HG03097 (cell line): ENCODE results near the gene P2RY8.
"Not testable (repeated sequence)": the region's sequence is repeated elsewhere in the genome, so short reads cannot be mapped to it uniquely, and the experiment has no call there.

Experiments
- ATAC-seq: cut with Tn5 transposase; IDR thresholded peaks from one replicate; pipeline ENCODE4 v1.9.1; 2021; ENCODE audit not compliant: unreplicated experiment, low FRiP score

The P2RY8 gene

GRCh38 chrX:1521459-1521956 is 15.5 kb downstream of the P2RY8 start:
- peak; percentile 91 for ATAC-seq

DNA sequence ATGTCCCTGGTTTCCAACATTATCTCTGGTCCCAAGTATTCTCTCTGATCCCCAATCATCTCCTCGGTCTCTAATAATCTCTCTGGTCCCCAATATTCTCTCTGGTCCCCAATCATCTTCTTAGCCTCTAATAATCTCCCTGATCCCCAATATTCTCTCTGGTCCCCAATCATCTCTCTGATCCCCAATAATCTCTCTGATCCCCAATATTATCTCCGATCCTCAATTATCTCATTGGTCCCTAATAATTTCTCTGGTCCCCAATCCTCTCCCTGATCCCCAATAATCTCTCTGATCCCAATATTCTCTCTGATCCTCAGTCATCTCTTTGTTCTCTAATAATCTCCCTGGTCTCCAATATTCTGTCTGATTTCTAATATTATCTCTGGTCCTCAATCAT is 16.6 kb downstream of the P2RY8 start:
- no peak for ATAC-seq

DNA sequence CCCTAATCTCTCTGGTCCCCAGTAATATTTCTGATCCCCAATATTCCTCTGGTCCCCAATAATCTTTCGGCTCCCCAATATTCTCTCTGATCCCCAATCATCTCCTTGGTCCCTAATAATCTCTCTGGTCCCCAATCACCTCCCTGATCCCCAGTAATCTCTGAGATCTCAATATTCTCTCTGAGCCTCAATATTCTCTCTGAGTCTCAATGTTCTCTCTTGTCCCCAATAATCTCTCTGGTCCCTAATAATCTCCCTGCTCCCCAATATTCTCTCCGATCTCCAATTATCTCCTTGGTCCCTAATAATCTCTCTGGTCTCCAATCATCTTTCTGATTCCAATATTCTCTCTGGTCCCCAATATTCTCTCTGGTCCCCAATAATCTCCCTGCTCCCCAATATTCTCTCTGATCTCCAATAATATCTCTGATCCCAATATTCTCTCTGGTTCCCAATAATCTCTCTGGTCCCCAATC is 17.9 kb downstream of the P2RY8 start:
- no peak for ATAC-seq

GRCh38 chrX:1518512-1518911 is 18.5 kb downstream of the P2RY8 start:
- ATAC-seq, result no peak

- no peak for ATAC-seq
Measured at GRCh38 chrX:1516596-1517104, 20.3 kb downstream of the P2RY8 start.

DNA sequence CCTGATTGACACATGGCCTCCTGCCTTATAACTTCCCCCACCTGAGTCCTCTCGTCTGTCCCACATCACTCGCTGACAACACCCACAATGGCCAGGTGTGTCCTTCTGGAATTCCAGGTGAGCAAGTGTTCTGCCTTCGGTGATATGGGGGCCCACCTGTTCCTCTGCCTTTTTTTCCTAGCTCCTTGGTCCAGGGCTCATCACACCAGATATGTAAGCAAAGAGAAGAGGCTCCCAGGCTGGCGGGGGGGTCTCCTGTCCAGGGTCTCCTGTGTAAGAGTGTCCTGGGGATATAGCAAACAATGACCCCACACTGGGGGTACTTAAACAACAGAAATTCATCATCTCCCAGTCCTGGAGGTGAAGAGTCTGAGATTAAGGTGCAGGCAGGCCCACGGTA is 25.2 kb downstream of the P2RY8 start:
- ATAC-seq, result no peak

DNA sequence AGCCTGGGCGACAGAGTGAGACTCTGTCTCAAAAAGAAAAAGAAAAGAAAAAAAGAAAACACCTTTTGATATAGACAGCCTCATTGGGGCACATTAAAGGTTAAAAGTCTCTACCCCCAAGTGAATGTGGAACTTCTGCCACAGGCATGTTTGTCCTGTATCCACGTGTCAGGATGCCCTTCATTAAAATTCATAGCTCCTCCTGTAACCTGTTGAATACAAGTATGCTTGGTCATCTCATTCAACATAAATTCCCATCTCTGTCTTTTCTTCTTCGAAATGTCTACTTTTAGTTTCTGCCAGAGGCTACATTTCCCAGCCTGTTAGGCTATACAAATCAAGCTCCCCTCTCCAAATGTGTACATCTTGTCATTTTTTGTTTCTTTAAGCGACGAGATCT is 25.8 kb downstream of the P2RY8 start:
- ATAC-seq, result no peak

DNA sequence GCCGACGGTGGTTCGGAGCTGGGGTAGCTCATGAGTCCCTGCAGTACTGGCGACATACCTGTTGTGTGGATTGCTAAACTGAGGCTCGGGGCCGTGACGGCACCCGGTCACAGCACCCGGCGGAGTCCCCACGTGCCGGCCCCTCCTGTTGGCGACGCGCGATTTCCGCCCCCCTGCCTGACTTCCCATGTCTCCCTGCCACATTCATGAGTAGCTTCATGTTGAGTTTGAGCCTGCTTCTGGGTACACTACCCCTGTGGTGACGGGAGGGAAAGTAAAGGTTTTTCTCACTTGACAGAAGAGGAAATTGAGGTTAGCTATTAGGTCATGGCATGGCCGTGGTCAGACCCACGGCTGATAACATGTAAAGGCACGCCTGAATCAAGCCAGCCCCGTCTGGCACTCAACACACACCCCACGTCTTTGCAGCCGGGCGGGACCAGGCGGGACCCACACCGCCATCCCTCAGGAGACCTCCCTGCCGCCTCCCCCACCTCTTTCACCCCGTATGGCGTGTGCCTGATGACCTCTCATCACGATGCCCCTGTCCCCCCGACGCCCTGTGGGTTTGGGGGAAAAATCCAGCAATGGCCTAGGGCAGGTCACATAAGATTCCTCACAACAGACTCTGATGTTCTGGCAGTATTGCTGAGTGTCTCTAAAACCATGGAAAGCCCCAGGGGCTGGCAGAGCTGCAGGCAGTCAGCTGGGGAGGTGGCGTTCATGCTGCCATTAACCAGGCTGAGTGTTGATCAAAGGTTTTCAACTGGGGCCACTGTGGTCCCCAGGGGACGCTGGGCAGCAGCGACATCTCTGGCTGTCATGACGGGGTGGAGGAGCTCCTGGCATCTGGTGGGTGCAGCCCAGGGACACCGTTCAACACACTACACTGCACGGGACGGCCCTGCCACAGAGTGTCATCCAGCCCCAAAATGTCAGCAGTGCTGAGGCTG is 29.2 kb downstream of the P2RY8 start:
- ATAC-seq, result peak; percentile 70

GRCh38 chrX:1506916-1507315 is 30.1 kb downstream of the P2RY8 start:
- no peak for ATAC-seq

GRCh38 chrX:1502853-1503252 is 34.1 kb downstream of the P2RY8 start:
- ATAC-seq, result no peak

- peak; percentile 65 for ATAC-seq
Measured at GRCh38 chrX:1502241-1502640, 34.7 kb downstream of the P2RY8 start.

GRCh38 chrX:1500701-1501624 is 36.0 kb downstream of the P2RY8 start:
- peak; percentile 55 for ATAC-seq

- no peak for ATAC-seq
Measured at GRCh38 chrX:1496076-1496475, 40.9 kb downstream of the P2RY8 start.

DNA sequence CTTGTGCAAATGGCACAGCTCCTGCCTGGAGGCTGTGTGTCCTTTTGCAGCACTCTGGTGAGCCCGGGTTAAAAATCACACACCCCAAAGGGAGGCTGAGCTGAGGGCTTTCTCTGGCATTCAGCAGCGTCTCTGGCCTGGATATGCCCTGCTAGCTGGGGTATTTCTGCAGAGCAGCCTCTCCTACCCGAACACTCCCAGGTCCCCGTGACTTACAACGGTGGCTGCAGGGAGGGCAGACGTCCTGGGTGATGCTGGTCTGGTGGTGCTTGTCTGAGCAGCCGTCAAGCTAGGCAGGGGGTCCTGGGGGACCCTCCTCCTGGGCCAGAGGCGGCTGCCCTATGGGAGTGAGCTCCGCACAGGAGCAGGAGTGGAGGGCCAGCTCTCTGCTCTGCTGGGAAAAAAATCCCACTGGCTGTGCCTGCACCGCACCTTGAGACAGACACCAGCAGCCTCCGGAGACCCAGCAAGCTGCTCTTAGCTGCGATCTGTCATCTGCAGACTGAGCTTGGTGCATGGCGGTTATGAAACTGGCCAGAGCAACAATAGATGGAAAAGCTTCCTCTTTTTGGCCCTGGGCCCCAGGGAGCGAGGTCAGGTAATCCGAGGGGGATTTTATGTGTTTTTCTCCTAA is 43.0 kb downstream of the P2RY8 start:
- peak; percentile 63 for ATAC-seq

GRCh38 chrX:1493412-1493811 is 43.6 kb downstream of the P2RY8 start:
- ATAC-seq, result no peak

DNA sequence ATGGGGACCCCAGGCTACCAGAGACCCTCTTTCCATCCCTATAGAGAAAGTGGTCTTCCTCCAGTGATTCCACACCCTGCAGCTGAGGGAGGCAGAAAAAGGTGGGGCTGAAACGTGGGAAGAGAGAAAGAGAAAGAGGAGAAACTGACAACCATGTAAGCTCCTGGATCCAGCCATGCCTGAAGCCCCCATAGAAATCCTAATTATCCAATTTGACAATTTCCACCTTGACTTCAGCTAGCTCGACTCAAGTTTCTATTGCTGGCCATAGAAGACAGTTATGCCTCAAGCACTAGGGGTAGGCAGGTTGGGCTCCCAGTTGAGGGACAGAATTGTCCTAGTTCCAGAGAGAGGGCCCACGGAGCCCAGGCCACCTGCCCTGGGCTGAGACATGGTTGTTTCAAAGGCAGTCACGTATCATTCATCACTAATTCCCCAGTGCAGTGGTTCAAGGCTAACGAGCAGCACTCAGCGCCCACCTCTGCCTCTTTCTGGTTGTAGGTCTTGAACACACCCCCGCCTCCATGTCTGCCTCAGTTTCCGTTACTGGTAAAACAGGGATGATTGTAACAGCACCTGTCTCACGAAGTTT is 44.5 kb downstream of the P2RY8 start:
- ATAC-seq, result no peak

DNA sequence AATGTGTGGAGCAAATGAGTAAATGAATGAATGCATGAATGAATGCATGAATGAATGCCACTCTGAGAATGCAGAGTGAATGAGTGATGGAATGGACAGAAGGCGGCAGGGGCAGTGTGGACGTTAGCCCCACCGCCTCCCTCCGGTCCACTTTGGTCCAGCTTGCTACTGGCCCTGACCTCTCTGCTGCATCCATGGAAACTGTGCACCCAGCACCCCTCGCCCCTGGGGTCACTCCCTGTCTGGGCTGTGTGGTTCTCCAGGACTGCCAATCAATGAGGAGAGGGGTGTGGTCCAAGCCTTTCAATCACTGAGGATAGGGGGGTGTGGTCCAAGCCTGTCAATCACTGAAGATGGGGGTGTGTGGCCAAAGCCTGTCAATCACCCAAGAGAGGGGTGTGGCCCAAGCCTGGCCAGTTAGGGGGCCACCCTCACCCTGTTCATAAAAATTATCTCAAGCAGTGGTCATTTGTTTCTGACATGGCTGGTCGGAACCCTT is 45.1 kb downstream of the P2RY8 start:
- ATAC-seq, result peak; percentile 71

DNA sequence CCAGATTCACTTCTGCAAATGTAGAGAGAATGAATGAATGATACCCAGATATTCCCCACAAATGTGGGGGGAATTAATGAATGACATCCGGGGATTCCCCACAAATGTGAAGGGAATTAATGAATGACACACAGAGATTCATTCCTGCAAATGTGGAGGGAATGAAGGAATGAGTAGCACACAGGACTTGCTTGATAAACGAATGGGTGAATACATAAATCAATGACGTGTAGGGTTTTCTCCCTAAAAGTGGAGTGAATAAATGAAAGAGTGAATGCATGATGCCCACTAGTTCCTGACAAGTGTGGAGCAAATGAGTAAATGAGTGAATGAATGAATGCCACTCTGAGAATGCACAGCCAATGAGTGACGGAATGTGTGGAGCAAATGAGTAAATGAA is 45.7 kb downstream of the P2RY8 start:
- ATAC-seq, result not testable (repeated sequence)

DNA sequence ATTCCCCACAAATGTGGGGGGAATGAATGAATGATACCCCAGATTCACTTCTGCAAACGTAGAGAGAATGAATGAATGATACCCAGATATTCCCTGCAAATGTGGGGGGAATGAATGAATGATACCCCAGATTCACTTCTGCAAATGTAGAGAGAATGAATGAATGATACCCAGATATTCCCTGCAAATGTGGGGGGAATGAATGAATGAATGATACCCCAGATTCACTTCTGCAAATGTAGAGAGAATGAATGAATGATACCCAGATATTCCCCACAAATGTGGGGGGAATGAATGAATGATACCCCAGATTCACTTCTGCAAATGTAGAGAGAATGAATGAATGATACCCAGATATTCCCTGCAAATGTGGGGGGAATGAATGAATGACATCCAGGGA is 46.3 kb downstream of the P2RY8 start:
- ATAC-seq, result not testable (repeated sequence)

DNA sequence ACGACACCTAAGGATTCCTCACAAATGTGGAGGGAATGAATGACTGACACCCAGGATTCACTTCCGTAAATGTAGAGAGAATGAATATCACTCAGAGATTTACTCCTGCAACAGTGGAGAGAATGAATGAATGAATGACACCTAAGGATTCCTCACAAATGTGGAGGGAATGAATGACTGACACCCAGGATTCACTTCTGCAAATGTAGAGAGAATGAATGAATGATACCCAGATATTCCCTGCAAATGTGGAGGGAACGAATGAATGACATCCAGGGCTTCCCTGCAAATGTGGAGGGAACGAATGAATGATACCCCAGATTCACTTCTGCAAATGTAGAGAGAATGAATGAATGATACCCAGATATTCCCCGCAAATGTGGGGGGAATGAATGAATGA is 47.6 kb downstream of the P2RY8 start:
- ATAC-seq, result not testable (repeated sequence)
